GM12892 (cell line): Measurements from ENCODE around the gene ARMC10.

Experiments used
- POLR2A ChIP-seq: IDR thresholded peaks from 2 replicates; pipeline ENCODE4 v1.6.1; 2011; ENCODE audit warnings: low read depth, low read length, control low read depth
- POLR2AphosphoS5 ChIP-seq: IDR thresholded peaks from 2 replicates; pipeline ENCODE4 v1.6.1; 2011; ENCODE audit warnings: low read depth, low read length, control low read depth
- TAF1 ChIP-seq: IDR thresholded peaks from 2 replicates; pipeline ENCODE4 v1.6.1; 2011; ENCODE audit warnings: low read depth, mild to moderate bottlenecking, control low read depth, low read length, borderline replicate concordance

DNA sequence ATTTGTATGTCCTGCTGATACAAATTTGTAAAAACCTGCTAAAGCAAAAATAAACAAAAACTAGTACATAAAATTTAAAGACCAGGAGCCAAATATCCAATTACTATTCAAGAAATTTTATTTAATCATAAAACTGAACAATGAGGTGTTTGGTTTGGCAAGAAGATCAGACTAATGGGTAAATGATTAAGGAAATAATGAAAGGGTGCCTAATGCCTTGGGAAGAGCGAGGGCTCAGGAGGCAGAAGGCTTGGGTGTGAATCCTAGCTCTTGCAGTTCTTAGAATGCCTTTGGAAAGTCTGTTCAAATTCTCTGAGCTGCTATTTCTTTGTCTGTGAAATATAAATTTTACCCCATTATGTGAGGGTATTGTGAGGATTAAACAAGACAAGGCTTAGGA lies 41.6 kb downstream of the ARMC10 start:
- TF ChIP-seq POLR2A (no peak), POLR2AphosphoS5 (no peak), TAF1 (no peak)
